ENCODE measurements around the gene KIF5A.

GRCh38 chr12:57512665-57513064 lies 37.2 kb upstream of the KIF5A start:
- no peak for TF ChIP-seq CTCF (IDR thresholded peaks at IDR 0.05)
- no peak for TF ChIP-seq POLR2A (IDR thresholded peaks at IDR 0.05)
